Islet of Langerhans (tissue), 1 donor: ENCODE measurements around the gene PLXDC1.
"Not testable (repeated sequence)": the region's sequence is repeated elsewhere in the genome, so short reads cannot be mapped to it uniquely, and the experiment has no call there.

Experiments
- FAIRE-seq: peaks from one replicate; lab custom pipeline; 2011; peaks lifted over from hg19 to GRCh38; lab: Jason Lieb, UNC

The PLXDC1 gene

GRCh38 chr17:39151943-39152818 is 744 bp upstream of the PLXDC1 start:
- FAIRE-seq, result no peak

- FAIRE-seq, result no peak
Measured at GRCh38 chr17:39150795-39151149, 665 bp downstream of the PLXDC1 start.

GRCh38 chr17:39150104-39150634 is 1.3 kb downstream of the PLXDC1 start:
- FAIRE-seq, result no peak

- no peak for FAIRE-seq
Measured at GRCh38 chr17:39147221-39148185, 3.9 kb downstream of the PLXDC1 start.

- no peak for FAIRE-seq
Measured at GRCh38 chr17:39146273-39146672, 5.2 kb downstream of the PLXDC1 start.

- FAIRE-seq, result no peak
Measured at GRCh38 chr17:39145143-39145542, 6.3 kb downstream of the PLXDC1 start.

- FAIRE-seq, result no peak
Measured at GRCh38 chr17:39144416-39144840, 7.0 kb downstream of the PLXDC1 start.

GRCh38 chr17:39143552-39144093 is 7.8 kb downstream of the PLXDC1 start:
- FAIRE-seq, result no peak

- no peak for FAIRE-seq
Measured at GRCh38 chr17:39141915-39142664, 9.3 kb downstream of the PLXDC1 start.

GRCh38 chr17:39141294-39141693 is 10.1 kb downstream of the PLXDC1 start:
- FAIRE-seq, result no peak

GRCh38 chr17:39139561-39139960 is 11.9 kb downstream of the PLXDC1 start:
- FAIRE-seq, result no peak

GRCh38 chr17:39139161-39139511 is 12.3 kb downstream of the PLXDC1 start:
- no peak for FAIRE-seq

- no peak for FAIRE-seq
Measured at GRCh38 chr17:39138431-39139160, 12.8 kb downstream of the PLXDC1 start.

- no peak for FAIRE-seq
Measured at GRCh38 chr17:39134878-39135277, 16.6 kb downstream of the PLXDC1 start.

GRCh38 chr17:39132192-39132610 is 19.2 kb downstream of the PLXDC1 start:
- no peak for FAIRE-seq

- no peak for FAIRE-seq
Measured at GRCh38 chr17:39131616-39132015, 19.8 kb downstream of the PLXDC1 start.

- no peak for FAIRE-seq
Measured at GRCh38 chr17:39130205-39130604, 21.2 kb downstream of the PLXDC1 start.

GRCh38 chr17:39129544-39129943 is 21.9 kb downstream of the PLXDC1 start:
- FAIRE-seq, result not testable (repeated sequence)

- no peak for FAIRE-seq
Measured at GRCh38 chr17:39126436-39126835, 25.0 kb downstream of the PLXDC1 start.

- FAIRE-seq, result no peak
Measured at GRCh38 chr17:39125143-39125875, 26.1 kb downstream of the PLXDC1 start.
